ENCODE measurements around the gene NOP14.
"Not testable (repeated sequence)": the region's sequence is repeated elsewhere in the genome, so short reads cannot be mapped to it uniquely, and the experiment has no call there.

Gene NOP14

DNA sequence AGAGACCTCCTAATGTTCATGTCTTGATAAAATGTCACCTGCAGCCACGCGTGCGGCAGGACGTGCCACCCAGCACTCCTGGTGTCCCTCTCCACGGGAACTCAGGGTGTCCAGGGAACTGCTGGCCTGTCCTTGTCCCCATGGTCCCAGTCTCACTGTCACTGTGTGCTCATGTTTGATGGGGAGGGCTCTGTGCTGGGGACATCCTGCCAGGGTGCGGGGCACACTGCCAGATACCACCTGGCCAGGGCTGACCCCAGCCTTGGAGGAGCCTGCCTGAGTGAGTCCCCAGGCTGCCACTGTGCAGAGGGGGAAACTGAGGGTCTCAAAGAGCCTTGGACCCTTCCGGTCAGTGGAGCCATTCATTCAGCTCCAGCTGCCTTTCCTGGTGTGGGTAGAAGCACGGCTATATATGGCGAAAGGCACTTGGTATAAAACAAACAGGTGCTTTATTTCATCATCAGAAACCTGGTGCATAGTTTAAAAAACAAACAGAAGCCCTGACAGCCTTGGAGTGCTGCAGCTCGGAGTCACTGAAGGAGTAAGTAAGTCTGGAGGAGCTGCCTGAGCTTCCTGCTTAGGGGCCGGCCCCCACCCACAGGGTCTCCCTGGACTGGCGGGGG lies 33.0 kb downstream of the NOP14 start:
- DNase-seq: no peak

DNA sequence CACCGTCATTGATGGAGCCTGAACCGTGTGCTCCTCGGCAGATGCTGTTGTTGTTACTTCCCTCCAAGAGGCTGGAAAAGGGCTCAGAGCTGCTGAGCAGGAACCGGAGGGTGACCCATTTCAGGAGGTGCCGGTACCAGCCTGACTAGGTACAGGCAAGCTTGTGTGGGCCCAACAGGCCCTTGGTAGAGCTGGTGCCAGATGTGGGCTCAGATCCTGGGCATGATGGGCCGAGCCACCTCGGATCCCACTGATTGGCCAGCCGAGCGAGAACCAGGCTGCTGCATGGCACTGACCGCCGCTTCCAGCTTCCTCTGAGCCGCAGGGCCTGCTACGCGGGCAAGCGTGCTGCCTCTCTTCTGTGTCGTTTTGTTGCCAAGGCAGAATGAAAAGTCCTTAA lies 33.7 kb downstream of the NOP14 start:
- no peak for DNase-seq

DNA sequence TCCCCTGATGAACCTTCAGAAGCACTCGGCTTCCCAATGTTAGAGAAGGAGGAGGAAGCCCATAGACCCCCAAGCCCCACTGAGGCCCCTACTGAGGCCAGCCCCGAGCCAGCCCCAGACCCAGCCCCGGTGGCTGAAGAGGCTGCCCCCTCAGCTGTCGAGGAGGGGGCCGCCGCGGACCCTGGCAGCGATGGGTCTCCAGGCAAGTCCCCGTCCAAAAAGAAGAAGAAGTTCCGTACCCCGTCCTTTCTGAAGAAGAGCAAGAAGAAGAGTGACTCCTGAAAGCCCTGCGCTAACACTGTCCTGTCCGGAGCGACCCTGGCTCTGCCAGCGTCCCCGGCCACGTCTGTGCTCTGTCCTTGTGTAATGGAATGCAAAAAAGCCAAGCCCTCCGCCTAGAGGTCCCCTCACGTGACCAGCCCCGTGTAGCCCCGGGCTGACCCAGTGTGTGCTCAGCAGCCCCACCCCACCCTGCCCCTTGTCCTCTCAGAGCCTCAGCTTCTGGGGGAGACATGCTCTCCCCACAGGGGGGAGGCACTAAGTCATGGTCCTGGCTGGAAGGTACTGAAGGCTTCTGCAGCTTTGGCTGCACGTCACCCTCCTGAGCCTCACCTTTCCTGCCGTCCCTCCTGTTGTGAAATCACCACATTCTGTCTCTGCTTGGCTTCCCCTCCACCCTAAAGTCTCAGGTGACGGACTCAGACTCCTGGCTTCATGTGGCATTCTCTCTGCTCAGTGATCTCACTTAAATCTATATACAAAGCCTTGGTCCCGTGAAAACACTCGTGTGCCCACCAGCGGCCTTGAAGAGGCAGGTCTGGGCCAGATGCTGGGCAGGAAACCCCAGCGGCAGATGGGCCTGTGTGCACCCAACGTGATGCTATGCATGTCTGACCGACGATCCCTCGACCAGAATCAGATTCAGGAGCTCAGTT lies 34.7 kb downstream of the NOP14 start:
- DNase-seq: no peak

DNA sequence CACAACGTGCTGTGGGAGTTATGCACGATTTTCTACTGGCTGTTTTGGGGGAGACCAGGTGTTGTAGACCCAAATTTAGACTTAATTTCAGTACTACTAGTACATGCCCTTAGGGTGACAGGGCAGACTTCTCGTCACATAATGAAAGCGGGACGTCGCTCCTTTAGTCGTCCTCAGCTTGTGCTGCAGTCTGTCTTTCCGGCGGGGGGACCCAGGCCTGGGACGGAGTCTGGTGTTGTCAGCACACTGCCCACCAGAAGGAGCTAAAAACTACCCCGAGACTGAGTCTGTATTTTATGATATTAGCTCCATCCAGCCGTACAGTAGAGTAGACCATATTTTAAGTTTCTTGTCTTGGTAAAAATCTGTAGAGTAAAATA lies 35.5 kb downstream of the NOP14 start:
- DNase-seq: no peak

DNA sequence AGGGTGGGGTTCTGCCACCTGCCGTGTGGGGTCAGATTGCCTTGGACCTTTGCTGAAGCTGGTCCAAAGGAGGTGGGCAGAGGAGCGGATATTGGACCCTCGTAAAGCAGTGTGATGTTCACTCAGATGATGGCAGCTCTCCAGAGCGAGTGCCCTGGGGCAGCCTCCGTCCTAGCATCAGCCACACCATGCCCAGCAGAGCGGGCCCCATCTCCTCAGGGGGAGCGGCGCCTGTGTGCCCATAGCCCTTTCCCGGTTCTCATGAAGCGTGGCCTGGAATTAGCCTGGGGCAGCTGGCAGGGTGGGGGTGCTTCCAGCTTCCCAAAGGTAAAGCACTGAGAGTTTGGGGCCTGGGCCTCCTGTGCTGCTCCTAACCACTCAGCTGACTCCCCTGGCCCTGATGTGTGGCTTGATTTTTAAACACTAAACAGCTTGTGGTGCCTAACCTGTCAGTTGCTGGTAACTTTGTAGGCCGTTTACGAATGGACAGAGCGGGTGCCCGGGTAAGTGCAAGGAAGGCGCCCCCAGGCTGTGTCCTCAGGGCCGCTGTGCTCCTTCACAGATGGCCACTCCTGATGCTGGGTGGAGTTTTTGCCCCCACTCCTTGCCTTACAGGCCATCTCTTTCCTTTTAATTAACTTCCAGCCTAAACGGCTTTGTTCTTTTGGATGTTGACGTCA lies 36.0 kb downstream of the NOP14 start:
- no peak for DNase-seq

DNA sequence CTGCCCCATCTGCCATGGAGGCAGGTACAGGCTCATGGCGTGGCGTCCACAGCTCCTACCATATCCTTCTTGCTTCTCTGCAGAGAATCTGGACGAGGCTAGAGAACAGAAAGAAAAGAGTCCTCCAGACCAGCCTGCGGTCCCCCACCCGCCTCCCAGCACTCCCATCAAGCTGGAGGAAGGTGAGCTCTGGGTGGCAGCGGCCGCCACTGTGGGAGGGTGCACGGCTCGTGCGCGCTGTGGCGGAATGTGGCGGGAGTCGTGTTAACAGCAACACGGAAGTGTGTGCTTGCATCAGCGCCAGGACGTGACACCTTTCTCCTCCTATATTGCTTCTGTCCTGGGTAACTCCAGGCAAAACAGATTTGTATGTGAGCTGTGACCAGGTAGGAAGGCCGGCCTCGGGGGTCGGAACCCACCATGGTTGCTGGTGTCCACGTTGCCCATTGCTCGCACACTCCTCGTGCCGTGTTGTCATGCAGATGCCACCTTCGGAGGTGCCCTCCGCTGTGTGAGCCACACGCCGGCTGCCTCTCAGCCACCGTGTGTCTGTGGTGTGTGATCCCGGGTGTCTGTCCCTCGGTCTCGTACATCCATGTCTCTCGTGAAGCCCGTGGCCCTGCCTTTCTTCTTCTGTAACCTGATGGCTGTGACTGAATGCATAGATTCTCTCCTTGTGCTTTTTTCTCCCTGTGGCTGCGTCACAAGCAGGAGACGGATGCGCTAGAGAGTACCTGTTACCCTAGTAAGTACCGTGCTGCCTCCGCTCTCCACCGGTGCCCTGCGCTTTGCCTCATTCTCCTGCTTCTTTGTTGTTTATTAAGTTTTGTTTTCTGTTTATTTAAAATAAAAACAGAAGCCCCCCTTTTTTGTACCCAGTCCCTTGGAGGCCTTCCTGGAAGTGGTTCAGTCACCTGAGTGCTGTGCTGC lies 37.0 kb downstream of the NOP14 start:
- no peak for DNase-seq

DNA sequence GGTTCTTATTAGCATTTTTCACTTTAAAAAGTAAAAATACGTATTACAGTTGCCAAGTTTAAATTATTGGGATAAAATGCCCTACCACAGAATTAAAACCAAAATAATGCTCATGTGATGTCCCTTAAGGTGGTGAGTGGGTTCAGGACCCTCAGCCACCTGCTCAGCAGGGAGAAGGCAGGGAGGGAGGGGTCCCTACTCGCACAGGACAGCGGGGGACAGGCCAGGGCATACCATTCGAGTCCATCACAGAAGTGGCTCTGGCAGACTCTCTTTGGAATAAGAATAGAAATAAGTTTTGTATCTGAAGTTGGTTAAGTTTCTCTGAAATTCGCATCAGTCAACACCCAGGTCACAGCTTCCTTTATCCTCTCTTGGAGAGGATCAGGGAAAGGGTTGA lies 37.7 kb downstream of the NOP14 start:
- DNase-seq: no peak

DNA sequence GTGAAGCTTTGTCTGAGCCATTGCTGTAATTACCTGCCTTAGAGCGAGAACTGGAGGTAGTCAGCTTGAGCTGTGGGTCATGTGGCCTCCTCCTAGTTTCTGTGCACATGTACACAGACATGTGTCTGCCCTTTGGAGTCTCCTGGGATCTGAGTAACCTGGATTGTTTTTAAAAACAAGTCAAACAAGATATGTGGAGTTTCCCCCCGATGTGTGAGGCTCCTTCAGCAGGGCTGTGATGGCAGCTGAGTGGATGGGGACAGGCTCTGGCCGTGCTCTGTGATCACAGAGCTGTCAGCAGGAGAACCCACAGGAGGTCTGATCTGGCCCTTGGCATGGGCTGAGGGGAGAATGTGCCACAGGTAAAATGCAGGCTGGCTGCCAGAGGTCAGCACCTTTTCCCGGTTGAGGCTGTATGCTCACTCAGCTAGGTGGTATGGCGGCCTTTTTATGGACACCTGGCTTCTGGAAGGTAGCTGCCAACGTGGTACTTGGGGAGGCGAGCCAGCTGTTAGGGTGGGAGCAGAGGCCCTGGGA lies 38.4 kb downstream of the NOP14 start:
- no peak for DNase-seq

DNA sequence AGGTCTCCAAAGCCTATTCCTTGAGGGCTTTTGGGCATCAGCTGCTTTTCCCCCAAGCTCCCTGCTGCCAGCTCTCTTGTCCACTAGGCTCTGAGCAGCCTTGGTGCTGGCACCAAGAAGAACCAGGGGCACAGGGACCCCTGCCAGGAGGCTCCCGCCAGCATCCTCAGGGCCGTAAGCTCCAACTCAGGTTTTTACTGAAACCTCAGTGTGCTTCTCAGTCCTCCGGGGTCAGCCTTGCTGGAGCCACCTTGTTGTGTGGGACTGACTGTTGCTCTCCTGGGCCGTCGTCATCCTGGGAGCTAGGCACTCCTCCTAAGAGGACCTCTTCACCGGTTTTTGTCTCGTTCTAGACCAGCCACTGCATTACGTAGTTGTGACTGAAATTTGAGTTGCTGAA lies 38.9 kb downstream of the NOP14 start:
- DNase-seq: no peak

DNA sequence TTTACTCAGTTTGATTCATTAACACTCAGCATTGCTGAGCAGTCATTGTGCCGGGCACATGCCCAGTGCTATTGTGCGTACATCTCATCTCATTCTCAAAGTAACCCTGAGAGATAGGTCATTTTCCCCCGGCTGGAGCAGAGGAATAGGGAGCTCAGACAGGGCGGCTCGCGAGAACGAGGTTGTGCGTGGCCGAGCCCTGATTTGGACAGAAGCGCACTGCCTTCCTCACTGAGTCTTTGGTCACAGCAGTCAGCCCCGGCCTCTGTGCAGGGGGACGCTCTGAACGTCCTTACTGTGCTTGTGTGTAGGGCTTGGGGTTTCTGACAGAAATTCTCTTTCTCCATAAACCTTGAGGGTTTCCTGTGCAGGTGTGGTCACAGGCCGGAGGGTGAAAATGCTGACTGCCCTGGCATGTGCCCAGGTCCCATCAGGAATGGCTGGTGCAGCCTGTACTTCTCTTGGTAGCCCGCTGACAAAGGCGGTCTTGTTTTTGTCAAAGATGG lies 39.5 kb downstream of the NOP14 start:
- DNase-seq: no peak

DNA sequence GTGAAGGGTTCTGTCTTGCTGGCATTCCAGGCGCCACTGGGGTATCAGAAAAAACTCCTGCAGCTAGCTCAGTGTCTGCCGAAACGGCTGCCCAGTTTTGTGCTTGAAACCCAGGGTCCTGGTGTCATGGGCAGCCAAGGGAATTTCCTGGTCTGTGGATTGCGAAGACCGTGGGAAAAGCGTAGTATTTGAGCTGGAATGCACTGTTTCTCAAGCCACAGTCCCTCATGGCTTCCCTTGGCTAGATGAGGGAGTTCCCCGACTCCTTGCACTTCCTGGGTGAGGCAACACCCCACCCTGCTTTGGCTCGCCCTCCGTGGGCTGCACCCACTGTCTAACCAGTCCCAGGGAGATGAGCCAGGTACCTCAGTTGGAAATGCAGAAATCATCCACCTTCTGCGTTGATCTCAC lies 40.1 kb downstream of the NOP14 start:
- DNase-seq: no peak

DNA sequence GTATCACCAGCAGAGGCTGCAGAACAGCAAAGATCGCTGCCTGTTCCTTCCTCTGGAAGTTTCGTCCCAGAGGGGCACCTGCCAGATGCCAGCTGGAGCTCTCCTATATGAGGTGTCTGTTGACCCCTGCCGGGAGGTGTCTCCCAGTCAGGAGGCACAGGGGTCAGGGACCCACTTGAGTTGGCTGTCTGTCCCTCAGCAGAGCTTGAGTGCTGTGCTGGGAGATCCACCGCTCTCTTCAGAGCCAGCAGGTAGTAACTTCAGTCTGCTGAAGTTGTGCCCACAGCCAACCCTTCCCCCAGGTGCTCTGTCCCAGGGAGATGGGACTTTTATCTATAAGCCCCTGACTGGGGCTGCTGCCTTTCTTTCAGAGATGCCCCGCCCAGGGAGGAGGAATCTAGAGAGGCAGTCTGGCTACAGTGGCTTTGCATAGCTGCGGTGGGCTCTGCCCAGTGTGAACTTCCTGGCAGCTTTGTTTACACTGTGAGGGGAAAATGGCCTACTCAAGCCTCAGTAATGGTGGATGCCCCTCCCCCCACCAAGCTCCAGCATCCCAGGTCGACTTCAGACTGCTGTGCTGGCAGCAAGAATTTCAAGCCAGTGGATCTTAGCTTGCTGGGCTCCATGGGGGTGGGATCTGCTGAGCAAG lies 40.6 kb downstream of the NOP14 start:
- not testable (repeated sequence) for DNase-seq

DNA sequence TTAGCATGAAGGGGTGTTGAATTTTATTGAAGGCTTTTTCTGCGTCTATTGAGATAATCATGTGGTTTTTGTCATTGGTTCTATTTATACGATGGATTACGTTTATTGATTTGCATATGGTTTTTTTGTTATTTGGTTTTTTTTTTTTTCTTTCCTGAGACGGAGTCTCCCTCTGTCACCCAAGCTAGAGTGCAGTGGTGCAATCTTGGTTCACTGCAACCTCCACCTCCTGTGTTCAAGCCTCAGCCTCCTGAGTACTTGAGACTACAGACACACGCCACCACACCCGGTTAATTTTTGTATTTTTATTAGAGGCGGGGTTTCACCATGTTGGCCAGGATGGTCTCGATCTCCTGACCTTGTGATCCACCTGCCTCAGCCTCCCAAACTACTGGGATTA lies 44.5 kb downstream of the NOP14 start:
- not testable (repeated sequence) for DNase-seq

DNA sequence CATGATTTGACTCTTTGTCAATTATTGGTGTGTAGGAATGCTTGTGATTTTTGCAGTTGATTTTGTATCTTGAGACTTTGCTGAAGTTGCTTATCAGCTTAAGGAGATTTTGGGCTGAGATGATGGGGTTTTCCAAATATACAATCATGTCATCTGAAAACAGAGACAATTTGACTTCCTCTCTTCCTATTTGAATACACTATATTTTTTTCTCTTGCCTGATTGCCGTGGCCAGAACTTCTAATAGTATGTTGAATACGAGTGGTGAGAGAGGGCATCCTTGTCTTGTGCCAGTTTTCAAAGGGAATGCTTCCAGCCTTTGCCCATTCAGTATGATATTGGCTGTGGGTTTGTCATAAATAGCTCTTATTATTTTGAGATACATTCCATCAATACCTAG lies 44.9 kb downstream of the NOP14 start:
- DNase-seq: not testable (repeated sequence)

DNA sequence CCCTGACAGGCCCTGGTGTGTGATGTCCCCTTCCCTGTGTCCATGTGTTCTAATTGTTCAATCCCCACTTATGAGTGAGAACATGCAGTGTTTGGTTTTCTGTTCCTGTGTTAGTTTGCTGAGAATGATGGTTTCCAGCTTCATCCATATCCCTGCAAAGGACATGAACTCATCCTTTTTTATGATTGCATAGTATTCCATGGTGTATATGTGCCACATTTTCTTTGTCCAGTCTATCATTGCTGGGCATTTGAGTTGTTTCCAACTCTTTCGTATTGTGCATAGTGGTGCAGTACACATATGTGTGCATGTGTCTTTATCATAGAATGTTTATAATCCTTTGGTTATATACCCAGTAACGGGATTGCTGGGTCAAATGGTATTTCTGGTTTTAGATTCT lies 46.5 kb downstream of the NOP14 start:
- DNase-seq: not testable (repeated sequence)

DNA sequence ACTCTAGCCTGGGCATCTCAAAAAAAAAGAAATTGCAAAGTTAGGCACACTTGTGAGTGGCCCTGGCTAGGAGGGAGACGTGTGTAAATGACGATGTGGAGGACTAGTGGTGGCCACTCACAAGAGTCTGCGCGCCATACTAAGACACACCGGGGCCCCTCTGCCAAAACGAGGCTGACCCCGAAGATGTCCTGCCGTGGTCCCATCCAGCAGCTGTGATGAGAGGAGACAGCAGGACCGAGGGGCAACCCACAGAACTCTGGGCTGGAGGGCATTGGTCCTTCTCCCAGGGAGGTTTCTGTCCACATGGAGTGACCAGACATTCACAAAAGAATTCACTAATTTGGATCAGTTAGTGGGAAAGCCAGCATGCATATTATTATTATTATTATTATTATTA lies 47.4 kb downstream of the NOP14 start:
- no peak for DNase-seq

DNA sequence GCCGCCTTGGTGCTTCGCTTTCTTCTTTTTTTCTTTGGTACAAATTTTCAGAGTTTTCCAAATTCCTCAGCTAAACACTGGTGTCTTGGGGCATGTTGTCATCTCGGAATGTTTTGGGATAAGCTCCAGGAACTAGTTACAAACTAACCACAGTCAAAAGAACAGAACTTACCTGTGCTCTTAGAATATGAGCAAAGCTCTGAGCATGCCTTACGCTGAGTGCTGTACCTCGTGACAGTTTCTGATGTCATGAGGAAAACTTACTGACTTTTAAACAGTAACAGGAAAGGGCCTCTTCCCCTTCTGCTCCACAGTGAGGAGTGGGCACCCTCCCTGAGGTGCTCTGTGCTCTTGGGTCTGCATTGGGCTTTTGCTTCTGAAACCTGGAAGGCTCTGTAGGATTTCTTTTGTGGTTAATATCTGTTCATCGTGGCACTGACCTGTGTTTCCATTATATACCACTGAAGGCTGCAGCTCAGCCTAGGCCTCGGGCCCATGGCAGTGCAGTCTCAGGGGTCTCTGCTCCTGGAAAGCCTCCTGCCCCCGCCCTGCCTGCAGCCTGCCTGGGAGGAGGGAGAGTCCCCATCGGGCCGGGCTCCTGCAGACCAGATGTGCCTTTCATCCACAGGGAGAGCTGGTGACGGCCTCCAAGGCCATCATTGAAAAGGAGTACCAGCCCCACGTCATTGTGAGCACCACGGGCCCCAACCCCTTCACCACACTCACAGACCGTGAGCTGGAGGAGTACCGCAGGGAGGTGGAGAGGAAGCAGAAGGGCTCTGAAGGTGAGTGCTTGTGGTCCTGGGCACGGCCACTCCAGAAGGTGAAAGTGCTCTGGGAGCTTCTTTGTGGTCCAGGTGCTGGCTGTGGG lies 48.7 kb downstream of the NOP14 start:
- DNase-seq: no peak

DNA sequence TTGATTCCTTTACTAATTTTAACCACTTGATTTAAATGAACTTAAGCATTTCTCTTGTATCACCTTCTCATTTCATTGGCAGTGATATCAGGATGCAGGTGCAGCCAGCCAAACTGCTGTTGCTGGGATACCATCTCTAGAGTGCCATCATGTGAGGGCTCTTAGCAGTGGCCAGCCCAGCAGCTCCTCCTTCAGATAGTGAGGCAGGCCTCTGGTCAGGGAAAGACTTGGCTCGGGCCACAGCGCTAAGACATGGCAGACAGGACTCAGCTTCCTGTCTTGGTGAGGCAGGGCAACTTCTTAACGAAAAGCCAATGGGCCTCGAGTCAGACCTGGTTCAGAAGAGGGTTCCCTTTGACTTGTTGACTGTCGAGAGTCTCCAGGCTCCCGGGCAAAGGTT lies 50.0 kb downstream of the NOP14 start:
- DNase-seq: no peak

DNA sequence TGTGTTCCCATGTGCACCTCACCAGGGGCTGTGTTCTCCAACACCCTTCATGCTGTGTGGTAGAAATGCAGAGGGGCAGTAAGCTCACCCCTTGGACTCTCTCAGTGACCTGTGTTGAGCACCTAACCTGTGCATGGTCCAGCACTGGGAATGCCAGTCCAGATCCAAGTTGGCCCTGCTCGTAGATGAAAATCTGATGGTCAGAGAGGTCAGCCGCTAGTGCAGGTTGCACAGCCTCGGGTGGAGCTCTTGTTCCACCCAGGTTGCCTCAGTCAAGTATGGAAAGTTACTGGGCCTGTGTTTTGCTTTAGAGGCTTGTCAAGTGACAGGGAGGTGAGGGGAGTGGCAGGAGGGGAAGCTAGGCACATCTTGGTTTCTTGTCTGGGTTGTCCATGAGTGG lies 51.3 kb downstream of the NOP14 start:
- DNase-seq: no peak

DNA sequence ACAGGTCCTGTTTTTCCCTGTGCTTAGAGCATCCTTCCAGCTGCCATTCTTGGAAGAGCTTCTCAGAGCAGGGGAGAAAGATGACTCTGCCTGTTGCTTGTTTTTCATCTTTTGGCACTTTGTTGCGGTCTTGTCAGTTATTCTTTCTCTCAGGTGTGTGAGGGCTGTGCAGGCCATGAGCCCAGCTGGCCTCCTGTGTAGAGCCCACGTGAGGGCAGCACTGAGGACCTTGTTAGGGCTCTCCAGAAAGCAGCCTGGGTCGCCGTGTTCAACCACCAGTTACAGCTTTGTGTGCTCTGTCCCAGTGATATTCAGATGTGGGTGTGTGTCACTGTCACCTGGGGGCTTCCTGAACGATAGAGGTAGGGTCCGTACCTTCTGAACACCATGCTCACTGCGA lies 52.8 kb downstream of the NOP14 start:
- no peak for DNase-seq

DNA sequence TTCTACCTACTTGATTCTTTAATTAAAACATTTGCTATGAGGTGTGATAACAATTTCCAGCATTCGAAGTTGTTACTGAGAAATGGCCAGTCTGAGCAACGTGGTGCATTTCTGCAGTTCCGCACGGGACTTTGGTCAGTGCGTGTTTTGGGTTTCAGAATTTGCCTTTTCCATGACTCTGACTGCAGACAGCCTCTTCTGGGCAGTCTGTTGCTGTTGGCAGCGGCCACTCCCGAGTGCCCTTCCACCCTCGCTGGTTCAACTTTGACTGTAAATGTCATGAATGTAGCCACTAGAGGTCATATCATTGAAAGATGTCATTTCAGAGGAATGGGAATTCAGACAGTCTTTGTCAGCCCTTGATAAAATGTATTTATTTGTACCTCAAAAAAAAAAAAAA lies 53.6 kb downstream of the NOP14 start:
- no peak for DNase-seq

Data from activated T-cell treated with anti-CD3 and anti-CD28 coated beads for 4 hours (primary cell).